Lung (tissue), 12 donors: Measurements from ENCODE around the gene SPTY2D1. TPM values are rescaled to one million over a fixed set of nuclear protein-coding genes. Genes with fewer than 3 reads are reported as not detected.

ENCODE experiments used
- ATAC-seq: fragments of 200-7000 bp; cut with Tn5 transposase; one replicate; pipeline ENCODE4 v1.9.1; 2020; ENCODE audit warnings: moderate number of reproducible peaks; ENCODE audit not compliant: insufficient read depth, low FRiP score
- DNase-seq, 3 donors: peaks; one replicate each; pipeline ENCODE4 v3.0.0-alpha.2; 2013 to 2017
- H3K27ac ChIP-seq, 2 donors: one replicate each; pipeline ENCODE4 v1.5.1; 2013; ENCODE audit warnings: mild to moderate bottlenecking in 2 of 2, moderate library complexity in 2 of 2, control low read depth in 1 of 2, inconsistent platforms in 1 of 2, low read depth in 1 of 2, low read length in 1 of 2
- H3K27me3 ChIP-seq, 3 donors: one replicate each; pipeline ENCODE4 v1.5.1; 2013; ENCODE audit warnings: low read length in 2 of 3; ENCODE audit not compliant: control insufficient read depth in 3 of 3, insufficient read depth in 3 of 3
- H3K36me3 ChIP-seq, 4 donors: one replicate each; pipeline ENCODE4 v1.5.1; 2013; ENCODE audit warnings: low read length in 4 of 4, mild to moderate bottlenecking in 1 of 4, moderate library complexity in 1 of 4; ENCODE audit not compliant: control insufficient read depth in 4 of 4, insufficient read depth in 4 of 4
- H3K4me1 ChIP-seq, 5 donors: one replicate each; pipeline ENCODE4 v1.5.1; 2013; ENCODE audit warnings: low read length in 5 of 5, mild to moderate bottlenecking in 2 of 5, moderate library complexity in 1 of 5; ENCODE audit not compliant: control insufficient read depth in 5 of 5, insufficient read depth in 5 of 5
- H3K4me3 ChIP-seq: one replicate; pipeline ENCODE4 v1.5.1; 2013; ENCODE audit warnings: mild to moderate bottlenecking, control low read depth, moderate library complexity
- H3K9ac ChIP-seq, 2 donors: one replicate each; pipeline ENCODE4 v1.5.1; 2013; ENCODE audit warnings: low read length in 2 of 2, control low read depth in 1 of 2; ENCODE audit not compliant: insufficient read depth in 1 of 2
- H3K9me3 ChIP-seq, 4 donors: one replicate each; pipeline ENCODE4 v1.5.1; 2013; ENCODE audit warnings: low read length in 3 of 4, mild to moderate bottlenecking in 1 of 4, moderate library complexity in 1 of 4; ENCODE audit not compliant: control insufficient read depth in 4 of 4, insufficient read depth in 3 of 4
- WGBS, 2 donors: extraction: QIAGEN DNeasy Blood & Tissue Kit; methylation state at CpG; one replicate each; pipeline ENCODE4 v1.1.7; 2013; 5-methylcytosine and 5-hydroxymethylcytosine counted together
- polyA plus RNA-seq, 2 donors: library from polyadenylated mRNA; stranded (reverse); fragments of 200-250 nt; gene quantifications; one replicate each; pipeline ENCODE4 v1.2.1, GENCODE V29; 2013
- total RNA-seq, 2 donors: library from RNA; depleted of rRNA in 1 of 2; stranded (reverse); fragments of >200 nt in 1 of 2; gene quantifications; one replicate each; pipeline ENCODE4 v1.2.1, GENCODE V29; 2014 to 2021
- TF ChIP-seq, protein P1 (sequence below): IDR thresholded peaks from 2 replicates; pipeline ENCODE4 v1.5.1; 2012; ENCODE audit warnings: mild to moderate bottlenecking; ENCODE audit errors: control extremely low read depth, extremely low read depth
- donor health status: control.
- donor health status: control.
- donor health status: Bipolar disorder and iron deficiency.
- donor health status: healthy.
- donor health status: DM: yes; HTN: yes; CAD: no.

The SPTY2D1 gene
- total and polyA plus RNA-seq, 4 donors: 3.9 to 21.0 (median 14.3) TPM

DNA sequence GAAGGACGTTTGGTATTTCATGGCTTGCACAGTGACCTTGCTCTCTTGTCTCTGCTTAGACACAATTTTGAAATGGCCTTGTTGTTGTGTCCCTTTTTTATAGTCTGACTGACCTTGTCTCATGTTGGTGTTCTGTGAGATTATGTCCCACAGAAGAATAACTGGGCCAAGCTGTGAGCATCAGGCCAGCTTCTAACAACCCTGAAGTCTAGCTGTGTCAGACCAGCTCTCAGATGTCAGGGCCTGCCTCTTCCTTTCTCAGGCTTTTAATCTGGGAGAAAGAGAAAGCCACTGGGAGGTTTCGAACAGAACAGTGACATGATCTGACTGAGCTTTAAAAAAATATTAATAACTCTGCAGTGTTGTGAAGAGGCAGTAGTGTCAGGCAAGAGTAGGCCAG is 43.6 kb downstream of the SPTY2D1 start:
- WGBS, 2 donors: 60 to 75% methylated on average over 2 of the region's 2 CpGs
- Histone ChIP-seq H3K4me3 (no peak overlapping the region), H3K4me1 (peaks cover 3 to 29% (median 13%) of the 10 kb centered on the region in 5 donors), H3K9ac (peak overlapping the region in 1 of 2 donors; percentile 43), H3K27ac (no peak overlapping the region), H3K36me3 (peaks cover 0 to 7% (median 2%) of the 10 kb centered on the region in 4 donors), H3K27me3 (no peaks in the 10 kb centered on the region), H3K9me3 (no peaks in the 10 kb centered on the region)
- no peak for DNase-seq
- TF ChIP-seq, protein P1, sequence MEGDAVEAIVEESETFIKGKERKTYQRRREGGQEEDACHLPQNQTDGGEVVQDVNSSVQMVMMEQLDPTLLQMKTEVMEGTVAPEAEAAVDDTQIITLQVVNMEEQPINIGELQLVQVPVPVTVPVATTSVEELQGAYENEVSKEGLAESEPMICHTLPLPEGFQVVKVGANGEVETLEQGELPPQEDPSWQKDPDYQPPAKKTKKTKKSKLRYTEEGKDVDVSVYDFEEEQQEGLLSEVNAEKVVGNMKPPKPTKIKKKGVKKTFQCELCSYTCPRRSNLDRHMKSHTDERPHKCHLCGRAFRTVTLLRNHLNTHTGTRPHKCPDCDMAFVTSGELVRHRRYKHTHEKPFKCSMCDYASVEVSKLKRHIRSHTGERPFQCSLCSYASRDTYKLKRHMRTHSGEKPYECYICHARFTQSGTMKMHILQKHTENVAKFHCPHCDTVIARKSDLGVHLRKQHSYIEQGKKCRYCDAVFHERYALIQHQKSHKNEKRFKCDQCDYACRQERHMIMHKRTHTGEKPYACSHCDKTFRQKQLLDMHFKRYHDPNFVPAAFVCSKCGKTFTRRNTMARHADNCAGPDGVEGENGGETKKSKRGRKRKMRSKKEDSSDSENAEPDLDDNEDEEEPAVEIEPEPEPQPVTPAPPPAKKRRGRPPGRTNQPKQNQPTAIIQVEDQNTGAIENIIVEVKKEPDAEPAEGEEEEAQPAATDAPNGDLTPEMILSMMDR: no peak
- no peak for ATAC-seq

DNA sequence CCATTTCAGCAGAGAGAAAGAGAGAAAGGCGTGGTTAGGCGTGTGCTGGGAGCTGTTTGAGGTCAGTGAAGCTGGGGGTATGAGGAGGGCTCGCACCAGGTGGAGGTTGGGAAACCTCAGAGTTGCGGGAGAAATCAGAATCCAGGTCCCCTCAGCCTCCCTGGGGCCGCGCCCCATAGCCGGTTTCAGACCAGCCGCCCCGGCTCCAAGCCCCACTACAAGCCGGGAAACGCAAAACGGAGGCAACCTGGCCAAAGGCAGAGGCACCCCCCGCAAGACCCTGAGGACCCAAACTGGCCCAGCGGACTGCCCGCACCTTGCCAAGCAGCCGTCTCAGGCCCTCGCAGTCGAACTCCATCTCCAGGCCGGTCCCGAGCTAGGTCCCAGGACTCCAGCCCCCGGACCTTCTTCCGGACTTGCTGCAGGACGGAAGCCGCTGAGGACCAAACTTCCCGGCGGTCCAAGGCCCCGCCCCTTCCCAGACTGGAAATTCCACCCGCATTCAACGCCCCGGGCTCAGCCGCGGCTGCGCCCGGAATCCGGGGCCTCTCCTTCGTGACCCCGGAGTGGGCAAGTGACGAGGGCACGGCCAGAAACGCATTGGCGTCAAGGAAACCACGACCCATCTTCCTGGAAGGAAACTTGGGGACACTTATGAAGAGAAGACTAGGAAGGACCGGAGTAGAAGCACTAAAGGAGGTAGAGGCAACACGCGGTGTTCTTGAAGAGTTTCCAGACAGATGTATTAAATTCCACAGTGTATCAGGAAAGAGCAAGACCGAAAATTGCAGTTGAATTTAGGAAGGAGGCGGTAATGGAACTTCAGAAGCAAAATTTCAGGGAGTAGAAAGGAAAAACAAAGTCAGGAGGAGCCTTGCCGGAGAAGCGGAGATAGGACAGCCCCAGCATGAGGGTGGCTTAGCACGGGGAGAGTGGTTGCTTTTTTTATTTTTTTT is 45.6 kb downstream of the SPTY2D1 start, which contains the start of gene UEVLD:
Gene UEVLD (minus strand): TSS at position 438 of the 956 bp plus-strand sequence. CDS start 80 bp downstream, at position 358.
- Histone ChIP-seq H3K27ac (peak within 1 kb of the TSS; percentile 81 to 93), H3K9ac (peak within 1 kb of the TSS; percentile 66 to 88), H3K9me3 (no peaks in the 10 kb centered on the region), H3K27me3 (no peaks in the 10 kb centered on the region), H3K4me1 (peaks cover 3 to 29% (median 13%) of the 10 kb centered on the region in 5 donors), H3K4me3 (peak within 1 kb of the TSS; percentile 97), H3K36me3 (peaks cover 0 to 5% (median under 1%) of the 10 kb centered on the region in 4 donors)
- 2 to 3% methylated on average over 46 to 50 of the region's 50 CpGs for WGBS, 2 donors
- TF ChIP-seq, protein P1: no peak
- peak; percentile 98 for ATAC-seq
- peak; percentile 93 to 94 (median 94) for DNase-seq

DNA sequence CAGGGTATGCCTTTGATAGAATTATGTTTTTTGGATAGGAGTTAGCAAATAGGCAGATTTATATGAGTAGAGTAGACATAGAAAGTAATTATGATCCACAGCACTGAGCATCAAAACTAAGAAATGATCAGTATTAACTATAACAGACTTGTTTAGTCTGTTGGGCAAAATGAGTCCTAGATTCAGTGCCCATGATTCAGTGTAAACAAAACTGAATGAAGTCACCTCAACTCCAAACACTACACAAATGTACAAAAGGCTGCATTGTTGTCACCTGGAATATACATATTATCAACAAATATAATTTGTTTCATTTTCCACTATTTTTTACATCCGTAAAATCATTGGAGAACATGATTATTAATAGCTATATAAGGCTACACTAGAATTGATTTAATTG is 52.3 kb downstream of the SPTY2D1 start:
- no peaks in the 10 kb centered on the region for H3K9me3 ChIP-seq
- ATAC-seq (no peak), DNase-seq (no peak)
- no peaks in the 10 kb centered on the region for H3K4me1 ChIP-seq
- H3K9ac ChIP-seq: no peak overlapping the region
- no peak overlapping the region for H3K27ac ChIP-seq
- peaks cover 3 to 6% (median 5%) of the 10 kb centered on the region in 4 donors for H3K36me3 ChIP-seq
- TF ChIP-seq, protein P1: no peak
- 94 to 96% methylated on average over 1 of the region's 1 CpG for WGBS, 2 donors
- H3K27me3 ChIP-seq: no peaks in the 10 kb centered on the region
- no peak overlapping the region for H3K4me3 ChIP-seq
